A673 (cell line): Measurements from ENCODE around the gene WFDC13. TPM values are rescaled to one million over a fixed set of nuclear protein-coding genes. Genes with fewer than 3 reads are reported as not detected.

Experiments used
- BruUV-seq: library from RNA; stranded (reverse); fragments of 400-500 nt; replicated peaks from 2 replicates; lab custom pipeline; 2021; lab: Mats Ljungman, UMichigan
- CTCF ChIA-PET: fragments of 300-600 bp; sonication (Branson Sonifier 250); formaldehyde crosslinking; loops from one replicate; lab custom pipeline; 2022; ENCODE audit warnings: antibody characterized with exemption; lab: Charles Lee
- POLR2A ChIA-PET: fragments of 300-600 bp; sonication (Branson Sonifier 250); formaldehyde crosslinking; loops from one replicate; lab custom pipeline; 2022; ENCODE audit warnings: antibody characterized with exemption; ENCODE audit not compliant: low non-redundant PET; lab: Charles Lee
- DNase-seq: peaks from one replicate; pipeline ENCODE4 v3.0.0-alpha.2; 2015; ENCODE audit warnings: low spot score
- H3K27ac ChIP-seq: fragments of 200-600 bp; sonication (generic); 2 replicates; pipeline ENCODE4 v1.5.1; 2016; ENCODE audit warnings: mixed run types, low read depth, mild to moderate bottlenecking, mixed read lengths, antibody characterized with exemption, low read length; ENCODE audit not compliant: poor library complexity, severe bottlenecking
- H3K27me3 ChIP-seq: fragments of 200-600 bp; sonication (generic); replicated peaks from 2 replicates; pipeline ENCODE4 v1.6.1; 2017; ENCODE audit warnings: mixed run types, low read depth, mild to moderate bottlenecking, mixed read lengths, antibody characterized with exemption, low read length; ENCODE audit not compliant: insufficient read depth, poor library complexity
- H3K36me3 ChIP-seq: fragments of 200-600 bp; sonication (generic); 2 replicates; pipeline ENCODE4 v1.6.1; 2016; ENCODE audit warnings: mixed run types, mild to moderate bottlenecking, mixed read lengths, antibody characterized with exemption, low read length; ENCODE audit not compliant: insufficient read depth, poor library complexity, severe bottlenecking
- H3K4me1 ChIP-seq: fragments of 200-600 bp; sonication (generic); 2 replicates; pipeline ENCODE4 v1.6.1; 2017; ENCODE audit warnings: mixed run types, mild to moderate bottlenecking, mixed read lengths, antibody characterized with exemption, low read length; ENCODE audit not compliant: insufficient read depth, poor library complexity, severe bottlenecking
- H3K4me3 ChIP-seq: fragments of 200-600 bp; sonication (generic); 2 replicates; pipeline ENCODE4 v1.5.1; 2016; ENCODE audit warnings: low read depth, mixed run types, mild to moderate bottlenecking, mixed read lengths, low read length; ENCODE audit not compliant: poor library complexity, severe bottlenecking
- H3K9me3 ChIP-seq: fragments of 200-600 bp; sonication (generic); 2 replicates; pipeline ENCODE4 v1.6.1; 2016; ENCODE audit warnings: mixed run types, low read depth, mild to moderate bottlenecking, mixed read lengths, antibody characterized with exemption, low read length; ENCODE audit not compliant: poor library complexity, severe bottlenecking
- CTCF ChIP-seq: fragments of 300-800, 200-600 bp; sonication (generic); conservative IDR thresholded peaks from 2 replicates; pipeline ENCODE4 v1.5.1; 2017; ENCODE audit warnings: low read depth, mild to moderate bottlenecking, antibody characterized with exemption, low read length, moderate library complexity, mixed read lengths
- EZH2 ChIP-seq: fragments of 200-600 bp; sonication (generic); IDR thresholded peaks from 2 replicates; pipeline ENCODE4 v1.6.1; 2017; ENCODE audit warnings: borderline replicate concordance, low read depth, mild to moderate bottlenecking, mixed read lengths, antibody characterized with exemption, low read length; ENCODE audit not compliant: poor library complexity, severe bottlenecking
- intact Hi-C: fragments of 100-400 bp; cut with micrococcal nuclease; formaldehyde crosslinking; loops from one replicate; pipeline ENCODE4 v1.10.0; 2022; ENCODE audit not compliant: unreplicated experiment
- total RNA-seq: library from RNA; stranded (reverse); gene quantifications from 2 replicates; pipeline ENCODE4 v1.2.3, GENCODE V29; 2021

The WFDC13 gene
- total RNA-seq, 1 experiment from 2014 or later, result not detected

- no peak overlapping the region for H3K4me3 ChIP-seq
- ChIA-PET CTCF (interaction anchor here (0.7 kb wide), 1 partner anchor 43 kb away, joined by 4 read pairs; no protein-coding TSS in a partner anchor), POLR2A (no interaction called here)
- no peak overlapping the region for H3K27ac ChIP-seq
- H3K36me3 ChIP-seq, result no peaks in the 10 kb centered on the region
- intact Hi-C loops, result no loop called here
- DNase-seq, result no peak
- H3K4me1 ChIP-seq, result no peaks in the 10 kb centered on the region
- TF ChIP-seq CTCF (no peak), EZH2 (no peak)
- peaks cover 25% of the 10 kb centered on the region for H3K27me3 ChIP-seq
- H3K9me3 ChIP-seq, result no peaks in the 10 kb centered on the region
- no TSS peak for BruUV-seq
Measured at GRCh38 chr20:45725134-45725533, 23.3 kb downstream of the WFDC13 start.

- no TSS peak for BruUV-seq
- no peak for DNase-seq
- Histone ChIP-seq H3K27ac (no peak overlapping the region), H3K27me3 (peaks cover 20% of the 10 kb centered on the region), H3K9me3 (no peaks in the 10 kb centered on the region), H3K4me1 (no peaks in the 10 kb centered on the region), H3K4me3 (no peak overlapping the region), H3K36me3 (no peaks in the 10 kb centered on the region)
- TF ChIP-seq EZH2 (no peak), CTCF (no peak)
- intact Hi-C loops, result no loop called here
- ChIA-PET CTCF (no interaction called here), POLR2A (no interaction called here)
Measured at GRCh38 chr20:45727044-45727443, 25.2 kb downstream of the WFDC13 start.

GRCh38 chr20:45732199-45732598 lies 30.4 kb downstream of the WFDC13 start:
- H3K27ac ChIP-seq, result no peak overlapping the region
- CTCF ChIA-PET, result no interaction called here
- H3K27me3 ChIP-seq, result no peaks in the 10 kb centered on the region
- H3K9me3 ChIP-seq, result no peaks in the 10 kb centered on the region
- POLR2A ChIA-PET, result no interaction called here
- TF ChIP-seq CTCF, result no peak
- no peak for TF ChIP-seq EZH2
- no peak for DNase-seq
- no peaks in the 10 kb centered on the region for H3K4me1 ChIP-seq
- no peaks in the 10 kb centered on the region for H3K36me3 ChIP-seq
- no TSS peak for BruUV-seq
- no peak overlapping the region for H3K4me3 ChIP-seq
- intact Hi-C loops, result no loop called here
